Right cardiac atrium (tissue), 5 donors: ENCODE measurements around the gene DPEP3. TPM values are rescaled to one million over a fixed set of nuclear protein-coding genes. Genes with fewer than 3 reads are reported as not detected.
"Not testable (repeated sequence)": the region's sequence is repeated elsewhere in the genome, so short reads cannot be mapped to it uniquely, and the experiment has no call there.

Experiments used
- ATAC-seq, 2 donors: fragments of 200-7000 bp; cut with Tn5 transposase; one replicate each; pipeline versions ENCODE4 v1.8.0 to v1.9.1; 2020; ENCODE audit warnings: moderate library complexity in 2 of 2, mild to moderate bottlenecking in 1 of 2
- DNase-seq, 3 donors: peaks; one replicate each; pipeline ENCODE4 v3.0.0-alpha.2; 2020
- H3K27ac ChIP-seq: one replicate; pipeline ENCODE4 v1.5.1; 2013; ENCODE audit warnings: mild to moderate bottlenecking, low read length, control low read depth, moderate library complexity
- H3K27me3 ChIP-seq: one replicate; pipeline ENCODE4 v1.6.1; 2013; ENCODE audit not compliant: control insufficient read depth, insufficient read depth
- H3K4me1 ChIP-seq: one replicate; pipeline ENCODE4 v1.6.1; 2013; ENCODE audit warnings: low read length; ENCODE audit not compliant: control insufficient read depth, insufficient read depth
- H3K4me3 ChIP-seq: one replicate; pipeline ENCODE4 v1.5.1; 2013; ENCODE audit warnings: low read length, control low read depth
- H3K9me3 ChIP-seq: one replicate; pipeline ENCODE4 v1.6.1; 2013; ENCODE audit warnings: low read length; ENCODE audit not compliant: control insufficient read depth
- WGBS: extraction: QIAGEN DNeasy Blood & Tissue Kit; methylation state at CpG from one replicate; pipeline ENCODE4 v1.1.7; 2013; 5-methylcytosine and 5-hydroxymethylcytosine counted together
- intact Hi-C, 4 donors: fragments of 100-400 bp; cut with DNase I; formaldehyde crosslinking; loops; one replicate each; pipeline versions ENCODE4 v1.11.0 to v1.14.0; 2022 to 2023
- polyA plus RNA-seq: library from polyadenylated mRNA; stranded (reverse); fragments of 200-250 nt; gene quantifications from one replicate; pipeline ENCODE4 v1.2.3, GENCODE V29; 2013
- total RNA-seq, 4 donors: library from RNA; stranded (reverse); fragmentation: NEBNext Ultra II Directional; extraction: Animal tissue kit (Norgen Biotek cat#: 25700); gene quantifications; one replicate each; pipeline ENCODE4 v1.2.1, GENCODE V29; 2021
- donor health status: healthy with polysubstance abuse.
- donor health status: DM: no; HTN: yes; CAD: no.
- donor health status: DM: no; HTN: no; CAD: no.
- donor health status: DM: no; HTN: yes; CAD: no; lungs with severe emphysema.
- donor health status: DM: yes; HTN: yes; CAD: no.

DPEP3 gene
- total and polyA plus RNA-seq, 5 donors = not detected

DNA sequence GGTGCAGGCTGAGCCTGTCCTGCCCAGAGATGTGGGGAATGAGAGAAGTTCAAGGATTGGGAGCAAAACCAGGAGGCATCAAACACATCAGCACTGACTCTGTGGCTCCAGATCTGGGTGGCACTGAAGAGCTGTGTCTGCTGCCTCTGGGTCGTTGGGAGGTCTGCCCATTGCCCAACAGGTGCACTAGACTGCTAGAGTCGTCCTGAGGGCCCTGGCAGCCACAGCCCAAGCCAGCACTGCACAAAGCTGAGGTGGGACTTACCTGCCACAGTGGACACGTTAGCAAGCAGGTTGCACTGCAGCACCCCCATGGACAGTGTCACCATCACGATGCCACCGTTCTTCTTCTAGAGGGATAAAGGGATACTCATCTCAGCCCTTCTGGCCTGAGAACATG is 3.3 kb downstream of the DPEP3 start:
- WGBS = 54% methylated on average over 5 of the region's 5 CpGs
- H3K4me3 ChIP-seq = no peak overlapping the region
- intact Hi-C loops = no loop called here
- DNase-seq (no peak), ATAC-seq (peak in 1 of 2 donors; percentile 6)
- H3K4me1 ChIP-seq = no peaks in the 10 kb centered on the region
- no peaks in the 10 kb centered on the region for H3K27me3 ChIP-seq
- H3K9me3 ChIP-seq = no peaks in the 10 kb centered on the region
- H3K27ac ChIP-seq = no peak overlapping the region

DNA sequence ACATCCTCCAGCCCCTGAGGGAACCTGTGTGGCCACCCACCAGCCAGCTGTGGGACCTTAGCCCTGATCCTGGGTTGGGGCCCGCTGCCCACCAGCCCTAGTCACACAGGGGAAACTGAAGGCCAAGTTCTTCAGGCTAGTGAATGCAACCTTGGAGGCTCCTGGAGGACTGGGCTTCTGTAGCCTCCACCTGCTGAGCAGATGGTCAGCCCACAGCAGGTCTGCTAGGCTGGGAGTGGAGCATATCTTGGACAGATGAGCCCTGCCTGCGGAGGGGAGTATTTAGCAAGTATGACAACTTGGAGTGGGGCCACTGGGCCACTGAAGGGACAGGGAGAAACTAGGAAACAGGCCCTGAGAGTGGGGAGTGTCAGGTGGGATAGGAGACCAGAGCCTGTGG is 4.1 kb downstream of the DPEP3 start:
- 85% methylated on average over 2 of the region's 2 CpGs for WGBS
- H3K27ac ChIP-seq = no peak overlapping the region
- no peaks in the 10 kb centered on the region for H3K9me3 ChIP-seq
- intact Hi-C loops = no loop called here
- DNase-seq (no peak), ATAC-seq (peak in 1 of 2 donors; percentile 3)
- no peaks in the 10 kb centered on the region for H3K27me3 ChIP-seq
- no peak overlapping the region for H3K4me3 ChIP-seq
- H3K4me1 ChIP-seq = no peaks in the 10 kb centered on the region

DNA sequence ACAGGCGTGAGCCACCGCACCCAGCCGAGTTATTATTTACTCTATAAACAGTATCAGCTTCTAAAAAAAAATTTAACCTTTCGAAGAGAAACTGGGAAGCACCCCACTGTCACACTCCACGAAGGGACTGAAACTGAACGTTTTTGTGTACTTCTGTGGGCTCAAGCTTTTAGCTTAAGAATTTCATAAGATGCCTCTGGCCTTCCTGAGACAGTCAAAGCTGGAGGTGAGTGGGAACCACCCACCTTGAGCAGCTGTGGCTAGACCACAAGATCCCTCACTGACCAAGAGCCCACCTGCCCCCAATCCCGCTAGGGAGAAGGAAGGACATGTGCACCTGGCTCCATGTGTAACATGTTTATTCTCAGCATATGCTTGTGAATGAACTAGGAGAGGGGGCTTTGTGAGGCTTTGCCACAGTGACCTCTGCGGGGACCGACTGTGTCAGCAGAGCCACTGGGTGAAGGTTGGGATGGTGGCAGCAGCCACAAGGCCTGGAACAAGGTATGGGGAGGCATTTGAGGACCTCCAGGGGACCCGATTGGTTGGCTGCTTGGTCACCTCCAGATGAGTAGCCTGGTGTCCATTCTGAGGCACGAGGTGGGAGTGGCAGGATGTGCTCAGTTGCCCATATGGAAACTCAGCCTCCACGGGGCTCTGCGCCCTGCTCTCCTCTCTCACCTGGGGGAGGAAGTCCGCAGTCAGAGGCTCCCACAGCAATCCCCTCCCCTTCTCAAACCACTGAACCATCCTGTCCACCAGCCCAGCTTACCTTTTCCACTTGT is 4.8 kb downstream of the DPEP3 start:
- intact Hi-C loops = no loop called here
- no peak for ATAC-seq
- Histone ChIP-seq H3K9me3 (no peaks in the 10 kb centered on the region), H3K4me3 (no peak overlapping the region), H3K27me3 (no peaks in the 10 kb centered on the region), H3K4me1 (no peaks in the 10 kb centered on the region), H3K27ac (no peak overlapping the region)
- no peak for DNase-seq
- WGBS = 79% methylated on average over 14 of the region's 14 CpGs

DNA sequence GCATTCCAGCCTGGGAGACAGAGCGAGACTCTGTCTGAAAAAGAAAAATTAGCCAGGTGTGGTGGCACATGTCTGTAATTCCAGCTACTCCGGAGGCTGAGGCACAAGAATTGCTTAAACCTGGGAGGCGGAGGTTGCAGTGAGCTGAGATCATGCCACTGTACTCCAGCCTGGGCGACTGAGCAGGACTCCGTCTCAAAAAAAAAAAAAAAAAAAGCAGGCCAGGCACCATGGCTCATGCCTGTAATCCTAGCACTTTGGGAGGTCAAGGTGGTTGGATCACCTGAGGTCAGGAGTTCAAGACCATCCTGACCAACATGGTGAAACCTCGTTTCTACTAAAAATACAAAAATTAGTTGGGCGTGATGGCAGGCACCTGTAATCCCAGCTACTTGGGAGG is 8.0 kb downstream of the DPEP3 start:
- intact Hi-C loops, H3K4me3 ChIP-seq, H3K27me3 ChIP-seq, DNase-seq, H3K27ac ChIP-seq, ATAC-seq, H3K9me3 ChIP-seq, H3K4me1 ChIP-seq: not testable (repeated sequence)
- 94% methylated on average over 7 of the region's 7 CpGs for WGBS

DNA sequence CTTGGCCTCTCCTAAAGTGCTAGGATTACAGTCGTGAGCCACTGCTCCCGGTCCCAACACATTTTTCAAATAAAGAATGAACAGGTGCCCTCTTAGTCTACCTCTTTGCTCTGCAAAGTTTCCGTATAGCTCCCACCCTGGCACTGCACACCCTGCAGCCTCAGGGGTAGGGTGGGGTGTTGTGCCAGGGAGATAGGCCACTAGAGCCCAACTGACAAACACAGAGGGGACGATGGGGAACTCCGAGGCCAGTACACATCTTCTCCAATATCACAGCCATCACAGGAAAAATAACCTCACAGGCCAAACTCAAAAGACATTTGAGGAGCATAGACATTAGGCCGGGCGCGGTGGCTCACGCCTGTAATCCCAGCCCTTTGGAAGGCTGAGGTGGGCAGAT is 9.2 kb downstream of the DPEP3 start:
- H3K27ac ChIP-seq = no peak overlapping the region
- H3K27me3 ChIP-seq = no peaks in the 10 kb centered on the region
- ATAC-seq (no peak), DNase-seq (no peak)
- intact Hi-C loops = no loop called here
- 92% methylated on average over 9 of the region's 9 CpGs for WGBS
- H3K4me1 ChIP-seq = peaks cover 10% of the 10 kb centered on the region
- H3K4me3 ChIP-seq = no peak overlapping the region
- no peaks in the 10 kb centered on the region for H3K9me3 ChIP-seq

DNA sequence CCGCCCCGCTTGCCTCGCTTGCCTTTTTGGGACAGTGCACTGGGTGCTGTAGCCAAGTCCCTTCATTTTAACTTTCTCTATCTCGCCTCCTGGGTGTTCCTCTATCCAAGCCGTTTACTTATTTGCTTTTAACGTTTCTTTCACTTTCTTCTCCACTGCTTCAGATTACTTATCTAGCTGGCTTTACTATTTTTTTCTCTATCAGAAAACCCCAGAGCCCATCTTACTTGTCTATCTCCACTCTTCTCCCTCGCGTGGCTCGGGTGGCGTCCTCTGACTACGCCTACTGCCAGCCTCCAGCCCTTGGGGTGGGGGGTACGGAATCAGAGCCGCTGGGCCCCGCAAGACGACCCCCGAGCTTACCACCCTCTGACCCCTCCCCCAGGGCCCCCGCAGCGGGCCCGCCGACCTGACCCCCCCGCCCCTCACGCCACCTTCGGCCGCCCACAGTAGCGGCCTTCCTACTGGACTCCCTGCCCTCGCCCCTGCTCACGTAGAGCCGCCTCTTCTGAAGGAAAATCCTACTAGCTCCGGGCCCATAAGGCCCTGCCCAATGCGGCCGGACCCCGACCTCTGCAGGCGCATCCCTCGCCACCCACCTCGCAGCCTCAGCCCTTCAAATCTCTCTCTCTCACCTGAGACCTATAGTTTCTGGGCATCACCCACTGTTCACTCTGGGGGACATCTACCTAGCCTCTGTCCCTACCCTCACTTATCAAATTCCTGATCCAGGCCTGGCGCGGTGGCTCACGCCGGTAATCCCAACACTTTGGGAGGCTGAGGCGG is 10.9 kb downstream of the DPEP3 start:
- Histone ChIP-seq H3K27me3 (no peaks in the 10 kb centered on the region), H3K4me3 (peak overlapping the region; percentile 73), H3K27ac (peak overlapping the region; percentile 52), H3K4me1 (peaks cover 20% of the 10 kb centered on the region), H3K9me3 (no peaks in the 10 kb centered on the region)
- intact Hi-C loops = no loop called here
- 44% methylated on average over 40 of the region's 40 CpGs for WGBS
- ATAC-seq (peak; percentile 0 to 4), DNase-seq (peak in 2 of 3 donors; percentile 41 to 77)

DNA sequence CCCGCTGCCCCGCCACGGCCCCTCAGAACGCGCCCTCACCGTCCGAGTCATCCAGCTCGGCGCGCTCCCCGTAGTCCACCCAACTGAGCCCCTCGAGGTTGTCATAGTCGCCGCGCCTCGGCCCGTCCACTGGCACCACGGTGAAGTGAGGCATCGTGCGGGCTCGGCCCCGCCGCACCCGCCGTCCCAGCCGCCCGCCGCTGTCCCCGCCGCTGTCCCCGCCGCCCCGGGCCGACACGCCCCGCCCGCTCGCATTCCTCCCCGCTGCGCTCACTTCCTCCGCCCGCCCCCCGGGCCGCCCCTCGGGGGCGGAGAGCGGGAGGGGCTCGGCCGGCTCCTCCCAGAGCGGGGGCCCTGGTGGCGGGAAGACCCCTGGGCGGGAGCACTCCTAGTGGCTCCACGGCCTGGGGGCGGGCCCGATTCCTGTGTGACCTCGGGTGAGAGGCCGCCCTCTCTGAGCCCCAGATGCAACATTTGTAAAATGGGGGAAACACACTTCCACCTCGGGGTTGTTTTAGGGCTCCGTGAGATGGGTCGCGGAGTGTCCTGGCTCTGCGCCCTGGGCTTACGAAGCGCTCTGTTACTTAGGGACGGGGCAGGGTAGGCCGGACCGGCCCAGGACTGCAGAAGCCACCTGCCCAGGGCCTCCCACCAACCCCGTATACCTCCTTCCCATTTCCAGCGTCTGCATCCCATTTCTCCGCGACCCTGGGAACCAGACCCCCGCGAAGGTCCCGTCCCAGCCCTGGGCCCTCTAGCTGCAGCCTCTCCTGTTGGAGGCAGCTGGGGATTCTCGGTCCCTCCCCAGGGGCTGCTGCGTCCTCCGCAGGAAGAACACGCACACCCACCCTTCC is 11.7 kb downstream of the DPEP3 start, which contains the start of gene SLC12A4:
Gene SLC12A4, minus strand, starts transcription at position 238 of the 854 bp plus-strand sequence. Its CDS starts 84 bp downstream, at position 154.
- Histone ChIP-seq H3K4me1 (peaks cover 26% of the 10 kb centered on the region), H3K4me3 (peak within 1 kb of the TSS; percentile 73)

DNA sequence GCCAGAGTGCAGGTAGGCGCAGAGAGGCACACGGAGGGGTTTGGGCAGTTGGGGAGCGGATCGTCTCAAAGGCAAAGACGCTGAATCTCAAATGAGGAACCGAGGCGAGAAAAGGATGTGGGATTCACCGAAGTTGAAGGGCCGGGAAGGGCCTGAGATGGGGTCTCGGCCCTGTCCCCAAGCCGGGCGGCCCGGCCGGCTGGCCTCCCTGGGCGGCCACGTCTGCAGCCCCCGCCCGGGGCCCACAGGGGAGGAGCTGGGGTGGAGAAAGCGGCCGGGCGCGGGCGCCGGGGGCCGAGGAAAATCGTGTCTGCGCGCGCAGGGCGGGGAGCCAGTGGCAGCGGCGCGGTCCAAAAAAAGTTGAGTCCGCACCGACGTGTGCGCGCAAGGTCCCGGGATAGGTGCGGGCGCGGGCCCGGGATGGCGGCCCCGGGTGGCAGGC is 12.3 kb downstream of the DPEP3 start:
- H3K27me3 ChIP-seq = no peaks in the 10 kb centered on the region
- ATAC-seq (peak; percentile 39 to 41), DNase-seq (peak; percentile 72 to 88 (median 87))
- H3K4me3 ChIP-seq = peak overlapping the region; percentile 73
- under 1% methylated on average over 44 of the region's 45 CpGs for WGBS
- no peaks in the 10 kb centered on the region for H3K9me3 ChIP-seq
- peaks cover 32% of the 10 kb centered on the region for H3K4me1 ChIP-seq
- peak overlapping the region; percentile 83 for H3K27ac ChIP-seq
- intact Hi-C loops = no loop called here

More for the DNA sequence above, 11.7 kb downstream of the DPEP3 start, which contains the start of gene SLC12A4:
- WGBS = 1% methylated on average over 78 of the region's 78 CpGs
- H3K27me3 ChIP-seq = no peaks in the 10 kb centered on the region
- intact Hi-C loops = no loop called here
- peak within 1 kb of the TSS; percentile 83 for H3K27ac ChIP-seq
- H3K9me3 ChIP-seq = no peaks in the 10 kb centered on the region
- peak; percentile 91 to 97 (median 95) for DNase-seq
- ATAC-seq = peak; percentile 90 to 92

DNA sequence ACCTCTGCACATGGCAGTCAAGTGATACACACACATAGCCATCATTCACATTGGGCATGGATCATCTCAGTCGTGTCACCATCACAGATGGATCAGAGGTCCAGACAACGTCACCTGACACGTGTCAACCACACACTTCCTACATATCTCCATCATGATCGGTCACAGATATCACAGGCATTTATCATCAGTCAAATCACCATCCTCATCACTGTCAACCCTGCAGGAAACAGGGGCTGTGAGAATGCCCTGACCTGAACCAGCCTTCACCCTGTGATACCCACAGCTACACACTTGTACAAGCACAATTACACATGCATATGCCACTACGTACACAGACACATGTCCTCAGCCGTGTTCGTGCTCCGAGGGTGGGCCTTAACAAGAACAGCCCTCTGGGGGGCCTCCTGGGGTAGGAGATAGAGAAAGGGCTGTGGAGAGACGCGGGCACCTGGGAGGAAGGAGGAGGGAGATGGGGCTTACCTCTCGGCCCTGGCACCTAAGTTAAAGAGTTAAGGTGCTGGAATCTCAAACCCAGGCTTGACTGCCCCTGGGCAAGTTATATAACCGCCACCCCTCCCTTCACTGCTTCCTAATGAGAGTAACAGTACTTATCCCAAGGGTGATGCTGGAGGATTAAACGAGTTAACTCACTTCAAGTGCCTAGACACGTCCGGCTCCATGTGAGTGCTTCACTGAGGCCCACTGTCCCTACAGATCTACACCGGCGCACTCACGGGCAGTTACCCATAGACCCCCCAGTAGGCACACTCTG is 12.9 kb downstream of the DPEP3 start:
- Histone ChIP-seq H3K4me1 (peaks cover 34% of the 10 kb centered on the region), H3K4me3 (peak overlapping the region; percentile 73), H3K9me3 (no peaks in the 10 kb centered on the region), H3K27me3 (no peaks in the 10 kb centered on the region), H3K27ac (peak overlapping the region; percentile 83)
- 5% methylated on average over 18 of the region's 18 CpGs for WGBS
- intact Hi-C loops = no loop called here
- DNase-seq (no peak), ATAC-seq (no peak)
